ENCODE results near the gene PCDHA9.

The PCDHA9 gene

GRCh38 chr5:140855772-140856674 is 7.8 kb downstream of the PCDHA9 start, which contains the start of gene PCDHA10:
PCDHA10 (plus strand) TSS chr5:140855897; CDS start chr5:140856049, 152 bp downstream.
- H3K79me2 ChIP-seq (ENCODE audit: insufficient read depth, low read length): no peaks in the 10 kb centered on the region
- H2AFZ ChIP-seq (ENCODE audit: low read length): no peak within 1 kb of the TSS
- no peaks in the 10 kb centered on the region for H3K27me3 ChIP-seq (ENCODE audit: insufficient read depth, low read length)
- TF ChIP-seq CTCF (IDR thresholded peaks at IDR 0.05; ENCODE audit: low read length) (peak; percentile 49), EZH2 (IDR thresholded peaks at IDR 0.05; ENCODE audit: borderline replicate concordance, low read length) (no peak)
- no peak within 1 kb of the TSS for H3K4me2 ChIP-seq (ENCODE audit: low read length)
- no peaks in the 10 kb centered on the region for H4K20me1 ChIP-seq (ENCODE audit: insufficient read depth, low read length)
- H3K36me3 ChIP-seq (ENCODE audit: insufficient read depth, low read length): no peaks in the 10 kb centered on the region
- no peak within 1 kb of the TSS for H3K4me3 ChIP-seq (ENCODE audit: low read depth, low read length, poor library complexity, severe bottlenecking)
- H3K9ac ChIP-seq (ENCODE audit: low read length): no peak within 1 kb of the TSS
- H3F3A ChIP-seq (ENCODE audit: insufficient read depth, low read length): no peaks in the 10 kb centered on the region
- H3K9me2 ChIP-seq (ENCODE audit: low read depth, low read length): no peaks in the 10 kb centered on the region; the same call in 1 of the 2 replicates
- no peak within 1 kb of the TSS for H3K27ac ChIP-seq (ENCODE audit: low read depth, low read length, poor library complexity, severe bottlenecking)
- H3K9me3 ChIP-seq (ENCODE audit: low read length): no peaks in the 10 kb centered on the region
- H3K4me1 ChIP-seq (ENCODE audit: insufficient read depth, low read length, severe bottlenecking): no peaks in the 10 kb centered on the region

GRCh38 chr5:140857177-140857986 is 9.2 kb downstream of the PCDHA9 start:
- no peaks in the 10 kb centered on the region for H3K36me3 ChIP-seq (ENCODE audit: insufficient read depth, low read length)
- TF ChIP-seq CTCF (IDR thresholded peaks at IDR 0.05; ENCODE audit: low read length) (no peak), EZH2 (IDR thresholded peaks at IDR 0.05; ENCODE audit: borderline replicate concordance, low read length) (no peak)
- no peaks in the 10 kb centered on the region for H3K79me2 ChIP-seq (ENCODE audit: insufficient read depth, low read length)

GRCh38 chr5:140857987-140858240 is 9.7 kb downstream of the PCDHA9 start:
- Histone ChIP-seq H3K4me2 (ENCODE audit: low read length) (no peak overlapping the region), H3F3A (ENCODE audit: insufficient read depth, low read length) (no peaks in the 10 kb centered on the region), H4K20me1 (ENCODE audit: insufficient read depth, low read length) (no peaks in the 10 kb centered on the region), H3K4me3 (ENCODE audit: low read depth, low read length, poor library complexity, severe bottlenecking) (no peak overlapping the region), H2AFZ (ENCODE audit: low read length) (no peak overlapping the region), H3K27ac (ENCODE audit: low read depth, low read length, poor library complexity, severe bottlenecking) (no peak overlapping the region), H3K27me3 (ENCODE audit: insufficient read depth, low read length) (no peaks in the 10 kb centered on the region), H3K79me2 (ENCODE audit: insufficient read depth, low read length) (no peaks in the 10 kb centered on the region), H3K36me3 (ENCODE audit: insufficient read depth, low read length) (no peaks in the 10 kb centered on the region), H3K9me3 (ENCODE audit: low read length) (no peaks in the 10 kb centered on the region), H3K9me2 (ENCODE audit: low read depth, low read length) (no peaks in the 10 kb centered on the region; the same call in 1 of the 2 replicates), H3K4me1 (ENCODE audit: insufficient read depth, low read length, severe bottlenecking) (no peaks in the 10 kb centered on the region), H3K9ac (ENCODE audit: low read length) (no peak overlapping the region)
- no peak for TF ChIP-seq EZH2 (IDR thresholded peaks at IDR 0.05; ENCODE audit: borderline replicate concordance, low read length)
- TF ChIP-seq CTCF (IDR thresholded peaks at IDR 0.05; ENCODE audit: low read length): no peak

More at GRCh38 chr5:140857177-140857986, 9.2 kb downstream of the PCDHA9 start:
- Histone ChIP-seq H4K20me1 (ENCODE audit: insufficient read depth, low read length) (no peaks in the 10 kb centered on the region), H3K9me2 (ENCODE audit: low read depth, low read length) (no peaks in the 10 kb centered on the region; the same call in 1 of the 2 replicates), H3K9ac (ENCODE audit: low read length) (no peak overlapping the region), H3K4me3 (ENCODE audit: low read depth, low read length, poor library complexity, severe bottlenecking) (no peak overlapping the region), H3F3A (ENCODE audit: insufficient read depth, low read length) (no peaks in the 10 kb centered on the region), H3K27ac (ENCODE audit: low read depth, low read length, poor library complexity, severe bottlenecking) (no peak overlapping the region), H3K9me3 (ENCODE audit: low read length) (no peaks in the 10 kb centered on the region), H3K27me3 (ENCODE audit: insufficient read depth, low read length) (no peaks in the 10 kb centered on the region), H3K4me1 (ENCODE audit: insufficient read depth, low read length, severe bottlenecking) (no peaks in the 10 kb centered on the region), H3K4me2 (ENCODE audit: low read length) (no peak overlapping the region), H2AFZ (ENCODE audit: low read length) (no peak overlapping the region)

All from OCI-LY1 (cell line).